ENCODE measurements around the gene PDPK1.
"Not testable (repeated sequence)": the region's sequence is repeated elsewhere in the genome, so short reads cannot be mapped to it uniquely, and the experiment has no call there.

PDPK1 gene

DNA sequence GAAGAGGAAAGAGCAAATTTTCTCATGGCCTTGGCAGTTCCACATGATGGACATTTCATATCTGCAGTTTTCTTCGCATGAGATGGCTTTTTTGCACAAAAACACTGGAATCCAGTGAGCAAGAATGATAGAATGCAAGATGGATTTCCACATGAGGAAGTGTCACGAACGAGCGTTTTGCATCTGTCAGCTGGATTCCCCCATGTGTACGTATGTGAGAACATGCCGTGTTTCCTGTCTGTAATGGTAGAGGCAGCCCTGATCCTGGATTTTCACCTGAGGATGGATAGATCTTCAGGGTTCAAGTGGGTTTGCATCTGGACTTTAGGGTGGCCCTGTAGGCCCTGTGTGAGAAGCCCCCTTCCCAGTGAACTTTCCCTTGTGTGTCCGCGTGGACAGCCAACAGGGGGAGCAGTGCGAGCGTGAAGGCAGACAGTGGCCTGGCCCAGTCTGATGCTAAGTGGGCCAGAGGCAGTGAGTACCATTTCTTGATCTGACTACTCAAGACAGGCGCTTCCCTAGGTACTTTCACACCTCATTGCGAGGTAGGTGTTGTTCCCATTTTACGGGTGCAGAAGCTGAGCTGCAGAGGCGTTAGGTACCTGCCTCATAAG, 2.1 kb downstream of the PDPK1 start:
- not testable (repeated sequence) for H2AFZ ChIP-seq (ENCODE audit: low read length); H3K9me3 ChIP-seq (ENCODE audit: low read length); H3F3A ChIP-seq (ENCODE audit: insufficient read depth, low read length); H3K27me3 ChIP-seq (ENCODE audit: insufficient read depth, low read length); H3K36me3 ChIP-seq (ENCODE audit: insufficient read depth, low read length); H3K9me2 ChIP-seq (ENCODE audit: low read depth, low read length); H4K20me1 ChIP-seq (ENCODE audit: insufficient read depth, low read length)
- peaks cover 32% of the 10 kb centered on the region for H3K4me1 ChIP-seq (ENCODE audit: insufficient read depth, low read length, severe bottlenecking)
- peak overlapping the region; percentile 91 for H3K4me2 ChIP-seq (ENCODE audit: low read length)
- H3K27ac ChIP-seq (ENCODE audit: low read depth, low read length, poor library complexity, severe bottlenecking) = peak overlapping the region; percentile 63
- TF ChIP-seq, protein P1, sequence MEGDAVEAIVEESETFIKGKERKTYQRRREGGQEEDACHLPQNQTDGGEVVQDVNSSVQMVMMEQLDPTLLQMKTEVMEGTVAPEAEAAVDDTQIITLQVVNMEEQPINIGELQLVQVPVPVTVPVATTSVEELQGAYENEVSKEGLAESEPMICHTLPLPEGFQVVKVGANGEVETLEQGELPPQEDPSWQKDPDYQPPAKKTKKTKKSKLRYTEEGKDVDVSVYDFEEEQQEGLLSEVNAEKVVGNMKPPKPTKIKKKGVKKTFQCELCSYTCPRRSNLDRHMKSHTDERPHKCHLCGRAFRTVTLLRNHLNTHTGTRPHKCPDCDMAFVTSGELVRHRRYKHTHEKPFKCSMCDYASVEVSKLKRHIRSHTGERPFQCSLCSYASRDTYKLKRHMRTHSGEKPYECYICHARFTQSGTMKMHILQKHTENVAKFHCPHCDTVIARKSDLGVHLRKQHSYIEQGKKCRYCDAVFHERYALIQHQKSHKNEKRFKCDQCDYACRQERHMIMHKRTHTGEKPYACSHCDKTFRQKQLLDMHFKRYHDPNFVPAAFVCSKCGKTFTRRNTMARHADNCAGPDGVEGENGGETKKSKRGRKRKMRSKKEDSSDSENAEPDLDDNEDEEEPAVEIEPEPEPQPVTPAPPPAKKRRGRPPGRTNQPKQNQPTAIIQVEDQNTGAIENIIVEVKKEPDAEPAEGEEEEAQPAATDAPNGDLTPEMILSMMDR (IDR thresholded peaks at IDR 0.05; ENCODE audit: low read length) = peak; percentile 50
- peaks cover 26% of the 10 kb centered on the region for H3K79me2 ChIP-seq (ENCODE audit: insufficient read depth, low read length)
- H3K4me3 ChIP-seq (ENCODE audit: low read depth, low read length, poor library complexity, severe bottlenecking) = peak overlapping the region; percentile 70
- peak overlapping the region; percentile 52; the same call in 1 of the 2 replicates for H3K9ac ChIP-seq (ENCODE audit: low read length)

DNA sequence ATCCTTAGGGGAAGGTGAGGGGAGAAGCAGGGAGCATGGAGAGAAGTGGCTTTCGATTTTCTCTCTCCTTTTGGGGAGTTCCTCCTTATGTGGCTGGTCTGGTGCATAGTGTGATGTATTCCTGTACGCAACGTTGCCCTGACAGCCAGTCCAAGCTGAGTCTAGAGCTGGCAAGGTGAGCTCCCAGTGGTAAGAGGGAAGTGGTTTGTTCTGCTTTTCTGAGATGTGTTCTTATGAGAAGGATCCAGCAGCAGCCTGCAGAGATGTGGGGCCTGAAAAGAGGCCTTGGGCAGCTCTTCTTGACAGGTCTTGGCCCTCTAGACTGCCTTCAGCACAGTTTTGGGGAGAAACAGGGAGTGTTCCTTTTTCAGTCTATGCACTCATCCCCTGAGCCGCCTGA, 3.1 kb downstream of the PDPK1 start:
- H3K9ac ChIP-seq (ENCODE audit: low read length); H3K27me3 ChIP-seq (ENCODE audit: insufficient read depth, low read length); H3K36me3 ChIP-seq (ENCODE audit: insufficient read depth, low read length); H2AFZ ChIP-seq (ENCODE audit: low read length); H3K9me2 ChIP-seq (ENCODE audit: low read depth, low read length); H3F3A ChIP-seq (ENCODE audit: insufficient read depth, low read length); H4K20me1 ChIP-seq (ENCODE audit: insufficient read depth, low read length); H3K9me3 ChIP-seq (ENCODE audit: low read length): not testable (repeated sequence)
- peak overlapping the region; percentile 18 for H3K4me3 ChIP-seq (ENCODE audit: low read depth, low read length, poor library complexity, severe bottlenecking)
- H3K4me1 ChIP-seq (ENCODE audit: insufficient read depth, low read length, severe bottlenecking) = peaks cover 36% of the 10 kb centered on the region
- peak overlapping the region; percentile 91; the same call in 1 of the 2 replicates for H3K4me2 ChIP-seq (ENCODE audit: low read length)
- peak overlapping the region; percentile 69 for H3K27ac ChIP-seq (ENCODE audit: low read depth, low read length, poor library complexity, severe bottlenecking)
- H3K79me2 ChIP-seq (ENCODE audit: insufficient read depth, low read length) = peaks cover 36% of the 10 kb centered on the region

DNA sequence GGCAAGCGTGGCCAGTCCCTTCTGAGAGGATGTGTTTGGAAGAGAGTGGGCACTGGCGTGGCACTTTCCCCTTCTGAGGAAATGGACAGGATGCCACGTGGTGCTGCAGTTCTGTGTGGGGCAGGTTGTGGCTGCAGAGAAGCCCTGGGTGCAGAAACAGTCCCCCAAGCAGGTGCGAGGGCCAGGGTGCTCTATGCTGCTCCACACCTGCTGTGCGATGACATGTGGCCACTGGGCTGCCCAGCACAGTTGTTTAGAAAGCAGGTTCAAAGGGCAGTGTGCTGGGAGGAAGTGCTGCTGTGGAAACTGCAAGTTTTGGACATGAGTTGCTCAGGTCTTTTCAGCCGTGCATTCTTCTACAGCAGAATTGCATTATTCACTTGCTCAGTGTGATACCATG, 3.6 kb downstream of the PDPK1 start:
- peak overlapping the region; percentile 69 for H3K27ac ChIP-seq (ENCODE audit: low read depth, low read length, poor library complexity, severe bottlenecking)
- H3K9ac ChIP-seq (ENCODE audit: low read length) = not testable (repeated sequence)

DNA sequence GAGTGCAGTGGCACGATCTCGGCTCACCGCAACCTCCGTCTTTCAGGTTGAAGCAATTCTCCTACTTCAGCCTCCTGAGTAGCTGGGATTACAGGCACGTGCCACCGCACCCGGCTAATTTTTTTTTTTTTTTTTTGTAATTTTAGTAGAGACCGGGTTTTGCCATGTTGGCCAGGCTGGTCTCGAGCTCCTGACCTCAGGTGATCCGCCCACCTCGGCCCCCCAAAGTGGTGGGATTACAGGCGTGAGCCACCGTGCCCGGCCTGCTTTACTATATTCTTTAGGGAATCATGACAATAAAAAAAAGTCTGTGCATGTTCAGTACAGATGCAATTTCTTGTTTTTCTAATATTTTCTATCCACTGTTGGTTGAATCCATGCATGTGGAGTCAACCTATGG, 6.0 kb downstream of the PDPK1 start:
- H3K9me2 ChIP-seq (ENCODE audit: low read depth, low read length); H3K4me3 ChIP-seq (ENCODE audit: low read depth, low read length, poor library complexity, severe bottlenecking); H4K20me1 ChIP-seq (ENCODE audit: insufficient read depth, low read length); H3K9ac ChIP-seq (ENCODE audit: low read length); H2AFZ ChIP-seq (ENCODE audit: low read length); H3K4me2 ChIP-seq (ENCODE audit: low read length); H3K27me3 ChIP-seq (ENCODE audit: insufficient read depth, low read length); H3K9me3 ChIP-seq (ENCODE audit: low read length); H3K36me3 ChIP-seq (ENCODE audit: insufficient read depth, low read length); H3F3A ChIP-seq (ENCODE audit: insufficient read depth, low read length); H3K27ac ChIP-seq (ENCODE audit: low read depth, low read length, poor library complexity, severe bottlenecking): not testable (repeated sequence)
- Histone ChIP-seq H3K4me1 (ENCODE audit: insufficient read depth, low read length, severe bottlenecking) (peaks cover 36% of the 10 kb centered on the region), H3K79me2 (ENCODE audit: insufficient read depth, low read length) (peaks cover 35% of the 10 kb centered on the region)

More for the DNA sequence above, 3.6 kb downstream of the PDPK1 start:
- not testable (repeated sequence) for H3K36me3 ChIP-seq (ENCODE audit: insufficient read depth, low read length); H3K9me3 ChIP-seq (ENCODE audit: low read length); H2AFZ ChIP-seq (ENCODE audit: low read length); H3K27me3 ChIP-seq (ENCODE audit: insufficient read depth, low read length); H3F3A ChIP-seq (ENCODE audit: insufficient read depth, low read length); H3K9me2 ChIP-seq (ENCODE audit: low read depth, low read length); H4K20me1 ChIP-seq (ENCODE audit: insufficient read depth, low read length)
- peaks cover 38% of the 10 kb centered on the region for H3K79me2 ChIP-seq (ENCODE audit: insufficient read depth, low read length)
- peak overlapping the region; percentile 18 for H3K4me3 ChIP-seq (ENCODE audit: low read depth, low read length, poor library complexity, severe bottlenecking)
- H3K4me1 ChIP-seq (ENCODE audit: insufficient read depth, low read length, severe bottlenecking) = peaks cover 39% of the 10 kb centered on the region
- peak overlapping the region; percentile 46; the same call in 1 of the 2 replicates for H3K4me2 ChIP-seq (ENCODE audit: low read length)

DNA sequence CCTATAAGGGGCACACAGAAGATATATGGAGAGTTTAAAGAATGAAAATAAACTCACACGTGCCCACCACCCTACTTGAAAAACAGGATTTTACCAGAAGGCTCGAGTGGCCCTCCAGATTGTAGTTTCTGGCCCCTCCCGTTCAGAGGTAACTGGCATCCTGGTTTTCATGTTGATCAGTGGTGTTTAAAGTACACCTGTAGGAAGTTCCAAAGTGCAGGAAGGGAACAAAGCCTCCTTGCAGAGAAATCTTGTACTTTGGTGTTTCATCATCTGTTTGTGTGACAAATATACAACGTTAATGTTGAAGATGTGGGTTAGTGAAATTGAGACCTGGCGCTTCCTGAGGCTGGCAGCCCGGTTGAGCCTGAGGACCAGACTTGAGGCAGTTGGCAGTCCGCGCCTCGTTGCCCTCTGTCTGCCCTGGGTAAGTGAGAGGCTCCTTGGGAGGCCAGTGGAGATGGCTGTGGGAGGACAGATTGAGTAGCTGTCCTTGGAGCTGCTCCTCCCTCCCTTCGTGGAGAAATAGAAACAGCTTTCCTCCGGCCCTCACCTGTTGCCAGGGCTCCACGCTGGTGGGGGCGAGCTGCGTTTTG, 12.6 kb downstream of the PDPK1 start:
- H3K9ac ChIP-seq (ENCODE audit: low read length); H3K4me2 ChIP-seq (ENCODE audit: low read length); H3K4me3 ChIP-seq (ENCODE audit: low read depth, low read length, poor library complexity, severe bottlenecking); H2AFZ ChIP-seq (ENCODE audit: low read length); H3K4me1 ChIP-seq (ENCODE audit: insufficient read depth, low read length, severe bottlenecking); H3F3A ChIP-seq (ENCODE audit: insufficient read depth, low read length); H3K9me2 ChIP-seq (ENCODE audit: low read depth, low read length); H3K27ac ChIP-seq (ENCODE audit: low read depth, low read length, poor library complexity, severe bottlenecking); H3K27me3 ChIP-seq (ENCODE audit: insufficient read depth, low read length); H4K20me1 ChIP-seq (ENCODE audit: insufficient read depth, low read length); H3K9me3 ChIP-seq (ENCODE audit: low read length); H3K36me3 ChIP-seq (ENCODE audit: insufficient read depth, low read length): not testable (repeated sequence)
- peaks cover 12% of the 10 kb centered on the region for H3K79me2 ChIP-seq (ENCODE audit: insufficient read depth, low read length)

Data from OCI-LY1 (cell line).